T-cell (primary cell): Measurements from ENCODE around the gene GRM7. TPM values are rescaled to one million over a fixed set of nuclear protein-coding genes. Genes with fewer than 3 reads are reported as not detected.

ENCODE experiments used
- ATAC-seq, 4 experiments: fragments of 200-7000 bp in 3 of 4; fragments of 150-1000 bp in 1 of 4; cut with Tn5 transposase; replicated peaks in 1 of 4; 1 replicate in 3 of 4; 2 replicates in 1 of 4; pipeline ENCODE4 v1.10.0; 2021; ENCODE audit warnings: moderate library complexity in 3 of 4, mild to moderate bottlenecking in 2 of 4, moderate number of reproducible peaks in 1 of 4
- CTCF ChIA-PET, 2 donors: fragments of 300-600 bp; sonication (Branson Sonifier 250); formaldehyde crosslinking; loops; one replicate each; lab custom pipeline; 2022; ENCODE audit warnings: antibody characterized with exemption in 2 of 2; lab: Charles Lee
- POLR2A ChIA-PET, 2 donors: fragments of 300-600 bp; sonication (Branson Sonifier 250); formaldehyde crosslinking; loops; one replicate each; lab custom pipeline; 2022; ENCODE audit warnings: antibody characterized with exemption in 2 of 2; lab: Charles Lee
- DNase-seq, 35 experiments: peaks; one replicate each; pipeline versions ENCODE4 v3.0.0 to v3.0.0-alpha.2; 2013 to 2023
- H3K27ac ChIP-seq: one replicate; pipeline ENCODE4 v1.5.1; 2013; ENCODE audit warnings: low read length
- H3K27me3 ChIP-seq, 2 experiments: replicated peaks in 1 of 2; 1 replicate in 1 of 2; 2 replicates in 1 of 2; pipeline versions ENCODE4 v1.6.1 to v1.7.0; 2013; ENCODE audit warnings: low read length in 1 of 2, mixed read lengths in 1 of 2; ENCODE audit not compliant: control insufficient read depth in 2 of 2, insufficient read depth in 2 of 2; ENCODE audit errors: extremely low read depth in 1 of 2
- H3K36me3 ChIP-seq, 2 donors: 1 replicate in 1 of 2; 2 replicates in 1 of 2; pipeline versions ENCODE4 v1.6.1 to v1.7.0; 2013; ENCODE audit warnings: low read length in 1 of 2; ENCODE audit not compliant: control insufficient read depth in 2 of 2, insufficient read depth in 1 of 2; ENCODE audit errors: extremely low read depth in 1 of 2
- H3K4me1 ChIP-seq, 2 experiments: 1 replicate in 1 of 2; 2 replicates in 1 of 2; pipeline versions ENCODE4 v1.6.1 to v1.7.0; 2013; ENCODE audit warnings: low read length in 2 of 2, mixed read lengths in 1 of 2; ENCODE audit not compliant: insufficient read depth in 2 of 2, control insufficient read depth in 1 of 2; ENCODE audit errors: extremely low read depth in 1 of 2
- H3K4me3 ChIP-seq, 2 donors: 1 replicate in 1 of 2; 2 replicates in 1 of 2; pipeline versions ENCODE4 v1.5.1 to v1.7.0; 2013; ENCODE audit warnings: mild to moderate bottlenecking in 2 of 2, low read length in 1 of 2, moderate library complexity in 1 of 2; ENCODE audit not compliant: control insufficient read depth in 1 of 2; ENCODE audit errors: extremely low read depth in 1 of 2
- H3K9me3 ChIP-seq: 2 replicates; pipeline ENCODE4 v1.7.0; 2013
- H3K27ac Mint-ChIP-seq, 2 donors: one replicate each; pipeline ENCODE4 v1.8.0; 2020 to 2021; ENCODE audit warnings: mild to moderate bottlenecking in 2 of 2, mixed read lengths in 2 of 2
- H3K27me3 Mint-ChIP-seq, 2 donors: one replicate each; pipeline ENCODE4 v1.8.0; 2021 to 2022; ENCODE audit warnings: mixed read lengths in 2 of 2
- H3K36me3 Mint-ChIP-seq: one replicate; pipeline ENCODE4 v1.8.0; 2021; ENCODE audit warnings: mixed read lengths
- H3K4me1 Mint-ChIP-seq, 3 donors: one replicate each; pipeline ENCODE4 v1.8.0; 2020 to 2022; ENCODE audit warnings: mixed read lengths in 3 of 3, mild to moderate bottlenecking in 1 of 3
- H3K4me3 Mint-ChIP-seq, 3 donors: one replicate each; pipeline ENCODE4 v1.8.0; 2020 to 2022; ENCODE audit warnings: mild to moderate bottlenecking in 3 of 3, mixed read lengths in 3 of 3, moderate library complexity in 3 of 3
- H3K9me3 Mint-ChIP-seq, 3 donors: one replicate each; pipeline ENCODE4 v1.8.0; 2020 to 2022; ENCODE audit warnings: mixed read lengths in 3 of 3
- WGBS: methylation state at CpG from one replicate; pipeline ENCODE4 v1.1.5; 2013; ENCODE audit warnings: missing lambda C conversion rate; ENCODE audit not compliant: insufficient coverage; 5-methylcytosine and 5-hydroxymethylcytosine counted together
- total RNA-seq, 35 experiments: library from RNA in 6 of 35; stranded (reverse) in 6 of 35; fragments of 120-200 nt in 1 of 35; gene quantifications; one replicate each; pipeline versions ENCODE4 v1.2.1 to v1.2.4 and lab custom pipeline; 2013 to 2026

Gene GRM7
- total RNA-seq, 5 donors from 2014 or later (not counting 1 experiment from before 2014, with no cell fraction given) = not detected

GRCh38 chr3:6989608-6990291 lies 128.8 kb downstream of the GRM7 start:
- ATAC-seq = no peak
- Mint-ChIP-seq H3K27me3 (no peaks in the 10 kb centered on the region), H3K9me3 (peaks cover 8 to 26% (median 8%) of the 10 kb centered on the region in 3 donors), H3K36me3 (no peaks in the 10 kb centered on the region), H3K4me3 (no peak overlapping the region), H3K4me1 (no peaks in the 10 kb centered on the region), H3K27ac (no peak overlapping the region)
- Histone ChIP-seq H3K36me3 (no peaks in the 10 kb centered on the region), H3K27me3 (no peaks in the 10 kb centered on the region), H3K4me3 (no peak overlapping the region), H3K9me3 (no peaks in the 10 kb centered on the region), H3K27ac (no peak overlapping the region), H3K4me1 (no peaks in the 10 kb centered on the region)
- ChIA-PET CTCF (no interaction called here), POLR2A (no interaction called here)
- DNase-seq = no peak
- WGBS = 80% methylated on average over 1 of the region's 4 CpGs

- DNase-seq = no peak
- Mint-ChIP-seq H3K27me3 (no peaks in the 10 kb centered on the region), H3K4me1 (no peaks in the 10 kb centered on the region), H3K36me3 (no peaks in the 10 kb centered on the region), H3K9me3 (peaks cover 7 to 16% (median 13%) of the 10 kb centered on the region in 3 donors), H3K4me3 (no peak overlapping the region), H3K27ac (no peak overlapping the region)
- no peaks in the 10 kb centered on the region for H3K4me1 ChIP-seq
- no peak overlapping the region for H3K27ac ChIP-seq
- ATAC-seq = no peak
- CTCF ChIA-PET = no interaction called here
- H3K4me3 ChIP-seq = no peak overlapping the region
- H3K27me3 ChIP-seq = no peaks in the 10 kb centered on the region
- POLR2A ChIA-PET = no interaction called here
- H3K36me3 ChIP-seq = no peaks in the 10 kb centered on the region
- no peaks in the 10 kb centered on the region for H3K9me3 ChIP-seq
- WGBS = no CpG with 5 or more reads among the region's 3 CpGs
These were observed 133.3 kb downstream of the GRM7 start for GRCh38 chr3:6994081-6994668.

GRCh38 chr3:7000501-7000900 lies 139.6 kb downstream of the GRM7 start:
- CTCF ChIA-PET = no interaction called here
- DNase-seq = no peak
- no peak overlapping the region for H3K4me3 ChIP-seq
- no peaks in the 10 kb centered on the region for H3K36me3 ChIP-seq
- Mint-ChIP-seq H3K27ac (no peak overlapping the region), H3K36me3 (no peaks in the 10 kb centered on the region), H3K4me3 (no peak overlapping the region), H3K9me3 (peaks cover 9 to 11% (median 9%) of the 10 kb centered on the region in 3 donors), H3K4me1 (no peaks in the 10 kb centered on the region), H3K27me3 (no peaks in the 10 kb centered on the region)
- H3K27me3 ChIP-seq = no peaks in the 10 kb centered on the region
- H3K27ac ChIP-seq = no peak overlapping the region
- no peak for ATAC-seq
- WGBS = 50% methylated on average over 1 of the region's 1 CpG
- H3K4me1 ChIP-seq = no peaks in the 10 kb centered on the region
- H3K9me3 ChIP-seq = no peaks in the 10 kb centered on the region
- POLR2A ChIA-PET = no interaction called here

- no peaks in the 10 kb centered on the region for H3K4me1 ChIP-seq
- H3K27me3 ChIP-seq = no peaks in the 10 kb centered on the region
- WGBS = no CpG with 5 or more reads among the region's 4 CpGs
- no peaks in the 10 kb centered on the region for H3K9me3 ChIP-seq
- H3K9me3 Mint-ChIP-seq = peaks cover 9 to 11% (median 9%) of the 10 kb centered on the region in 3 donors
- no peak overlapping the region for H3K27ac ChIP-seq
- no peaks in the 10 kb centered on the region for H3K36me3 Mint-ChIP-seq
- DNase-seq = no peak
- no peak overlapping the region for H3K27ac Mint-ChIP-seq
- H3K36me3 ChIP-seq = no peaks in the 10 kb centered on the region
- CTCF ChIA-PET = no interaction called here
- POLR2A ChIA-PET = no interaction called here
- no peak overlapping the region for H3K4me3 Mint-ChIP-seq
- no peak for ATAC-seq
- no peak overlapping the region for H3K4me3 ChIP-seq
- no peaks in the 10 kb centered on the region for H3K27me3 Mint-ChIP-seq
- no peaks in the 10 kb centered on the region for H3K4me1 Mint-ChIP-seq
These were observed 140.5 kb downstream of the GRM7 start for GRCh38 chr3:7001370-7001769.

GRCh38 chr3:7015683-7016440 lies 154.9 kb downstream of the GRM7 start:
- Histone ChIP-seq H3K36me3 (no peaks in the 10 kb centered on the region), H3K9me3 (no peaks in the 10 kb centered on the region), H3K27me3 (no peaks in the 10 kb centered on the region), H3K4me3 (no peak overlapping the region), H3K4me1 (no peaks in the 10 kb centered on the region), H3K27ac (no peak overlapping the region)
- Mint-ChIP-seq H3K36me3 (no peaks in the 10 kb centered on the region), H3K4me1 (no peaks in the 10 kb centered on the region), H3K27ac (no peak overlapping the region), H3K27me3 (no peaks in the 10 kb centered on the region), H3K4me3 (no peak overlapping the region), H3K9me3 (peaks cover 4 to 17% (median 7%) of the 10 kb centered on the region in 3 donors)
- ATAC-seq (no peak), DNase-seq (no peak)
- ChIA-PET POLR2A (interaction anchor here in 1 of 2 donors (0.6 kb wide), 1 partner anchor 9 kb away, joined by 3 read pairs; no protein-coding TSS in a partner anchor), CTCF (interaction anchor here in 1 of 2 donors (0.6 kb wide), 1 partner anchor 708 kb away, joined by 3 read pairs; no protein-coding TSS in a partner anchor)
- WGBS = 73% methylated on average over 3 of the region's 5 CpGs

- Histone ChIP-seq H3K36me3 (no peaks in the 10 kb centered on the region), H3K27ac (no peak overlapping the region), H3K4me1 (no peaks in the 10 kb centered on the region), H3K27me3 (no peaks in the 10 kb centered on the region), H3K4me3 (no peak overlapping the region), H3K9me3 (no peaks in the 10 kb centered on the region)
- ChIA-PET CTCF (no interaction called here), POLR2A (no interaction called here)
- H3K36me3 Mint-ChIP-seq = no peaks in the 10 kb centered on the region
- no CpG with 5 or more reads among the region's 3 CpGs for WGBS
- no peaks in the 10 kb centered on the region for H3K27me3 Mint-ChIP-seq
- peaks cover 3 to 8% (median 3%) of the 10 kb centered on the region in 3 donors for H3K9me3 Mint-ChIP-seq
- DNase-seq (no peak), ATAC-seq (no peak)
- H3K4me1 Mint-ChIP-seq = no peaks in the 10 kb centered on the region
- H3K4me3 Mint-ChIP-seq = no peak overlapping the region
- no peak overlapping the region for H3K27ac Mint-ChIP-seq
These were observed 164.8 kb downstream of the GRM7 start for GRCh38 chr3:7025581-7026300.
